HL-60/S4 (cell line): ENCODE measurements around the gene TSLP.

Experiments
- in situ Hi-C: fragments of 300-500 bp; cut with MboI; formaldehyde crosslinking; loops from 2 replicates; pipeline ENCODE4 v1.14.3; 2022; ENCODE audit warnings: low sequenced_read_pairs

TSLP gene

GRCh38 chr5:111071413-111071812 lies at the start of gene TSLP:
TSLP (plus strand) TSS chr5:111071713; CDS start chr5:111071891, 178 bp downstream.
- in situ Hi-C loops = no loop called here

- in situ Hi-C loops = no loop called here
Observed at GRCh38 chr5:111022301-111022700, 49.2 kb upstream of the TSLP start.

DNA sequence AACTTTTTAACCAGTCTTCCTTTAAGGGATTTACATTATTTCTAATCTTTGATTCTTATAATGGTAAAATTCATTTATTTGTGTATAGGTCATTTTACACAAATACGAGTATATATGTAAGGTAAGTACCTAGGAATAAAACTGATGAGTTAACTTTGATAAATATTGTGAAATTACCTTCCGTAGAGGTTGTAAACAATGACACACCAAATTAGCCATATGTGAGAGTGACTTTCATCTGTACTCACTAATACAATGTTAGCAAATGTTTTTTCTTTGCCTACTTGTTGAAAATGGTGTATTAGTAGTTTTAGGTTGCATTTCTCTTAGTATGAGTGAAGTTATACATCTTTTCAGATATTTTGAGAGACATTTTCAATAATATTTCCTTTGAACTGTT lies 42.6 kb upstream of the TSLP start:
- in situ Hi-C loops = no loop called here

- in situ Hi-C loops = no loop called here
Observed at GRCh38 chr5:111043712-111044506, 27.6 kb upstream of the TSLP start.

GRCh38 chr5:111058064-111058463 lies 13.4 kb upstream of the TSLP start:
- in situ Hi-C loops = no loop called here

DNA sequence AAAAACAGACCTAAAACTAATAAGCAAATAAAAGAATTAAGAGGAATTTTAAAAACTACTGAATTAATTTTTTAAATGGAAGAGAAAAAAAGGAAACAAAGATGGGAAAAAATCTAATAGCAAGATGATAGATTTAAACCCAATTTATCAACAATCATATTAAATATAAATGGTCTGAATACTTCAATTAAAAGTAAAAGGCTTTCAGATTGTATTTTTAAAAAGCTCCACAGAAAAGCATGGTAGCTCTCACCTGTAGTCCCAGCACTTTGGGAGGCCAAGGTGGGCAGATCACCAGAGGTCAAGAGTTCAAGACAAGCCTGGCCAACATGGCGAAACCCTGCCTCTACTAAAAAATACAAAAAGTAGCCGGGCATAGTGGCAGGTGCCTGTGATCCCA lies 11.3 kb upstream of the TSLP start:
- in situ Hi-C loops = no loop called here

GRCh38 chr5:111061618-111062017 lies 9.9 kb upstream of the TSLP start:
- in situ Hi-C loops = no loop called here

GRCh38 chr5:111063709-111064322 lies 7.7 kb upstream of the TSLP start:
- in situ Hi-C loops = no loop called here

DNA sequence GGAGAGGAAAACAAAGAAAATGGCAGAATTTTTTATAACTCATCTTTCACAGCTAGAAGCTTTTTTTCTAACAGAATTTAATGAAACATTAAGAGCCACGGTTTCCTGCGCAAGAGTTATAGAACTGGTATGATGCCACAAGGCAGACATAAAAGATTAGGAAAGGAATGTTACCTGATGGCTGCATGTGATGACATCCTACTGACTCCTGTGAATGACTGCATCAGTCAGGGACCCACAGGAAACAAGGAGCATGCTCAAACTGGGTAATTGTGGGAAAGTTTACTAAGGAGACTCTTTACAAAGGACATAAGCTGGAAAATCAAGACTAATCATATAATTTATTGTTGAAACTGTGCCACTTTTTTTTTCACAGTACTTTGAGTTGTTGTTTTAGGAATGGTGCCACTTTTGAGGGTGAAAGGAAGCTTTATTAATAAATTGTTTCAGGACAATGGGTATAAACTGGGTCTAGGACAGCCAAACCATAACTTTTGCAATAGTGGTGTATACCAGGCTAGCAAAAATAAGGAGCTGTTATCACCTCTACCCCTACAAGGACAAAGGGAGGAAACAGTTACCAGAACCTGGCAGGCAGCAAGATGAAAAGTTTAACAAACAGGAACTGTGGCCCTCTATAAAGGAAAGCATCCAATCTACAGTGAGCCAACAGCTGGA lies 5.1 kb upstream of the TSLP start:
- in situ Hi-C loops = no loop called here

GRCh38 chr5:111068213-111068612 lies 3.3 kb upstream of the TSLP start:
- in situ Hi-C loops = no loop called here

DNA sequence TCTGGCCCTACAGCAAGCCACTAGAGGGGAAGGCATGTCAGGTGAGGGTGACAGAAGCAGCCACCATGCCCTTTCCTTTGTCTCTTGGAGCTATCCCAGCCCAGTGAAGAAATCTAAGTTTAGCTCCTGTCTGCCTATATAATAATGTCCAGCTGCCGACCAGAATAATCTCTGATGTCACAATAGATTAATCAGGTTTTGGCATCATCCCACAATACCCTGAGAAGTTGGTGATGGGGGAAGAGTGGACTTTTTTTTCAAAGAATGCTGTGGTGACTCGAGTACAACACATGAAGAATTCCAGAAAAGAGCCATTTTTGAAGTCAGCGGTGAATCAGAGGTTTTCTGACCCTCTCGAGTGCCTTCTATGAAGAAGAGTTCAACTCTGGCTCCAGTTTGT lies 1.7 kb upstream of the TSLP start:
- in situ Hi-C loops = no loop called here

GRCh38 chr5:111070272-111071134 lies 1.0 kb upstream of the TSLP start:
- in situ Hi-C loops = no loop called here

GRCh38 chr5:111072949-111073682 lies 1.6 kb downstream of the TSLP start:
- in situ Hi-C loops = no loop called here

GRCh38 chr5:111074244-111074643 lies 2.7 kb downstream of the TSLP start:
- in situ Hi-C loops = no loop called here

DNA sequence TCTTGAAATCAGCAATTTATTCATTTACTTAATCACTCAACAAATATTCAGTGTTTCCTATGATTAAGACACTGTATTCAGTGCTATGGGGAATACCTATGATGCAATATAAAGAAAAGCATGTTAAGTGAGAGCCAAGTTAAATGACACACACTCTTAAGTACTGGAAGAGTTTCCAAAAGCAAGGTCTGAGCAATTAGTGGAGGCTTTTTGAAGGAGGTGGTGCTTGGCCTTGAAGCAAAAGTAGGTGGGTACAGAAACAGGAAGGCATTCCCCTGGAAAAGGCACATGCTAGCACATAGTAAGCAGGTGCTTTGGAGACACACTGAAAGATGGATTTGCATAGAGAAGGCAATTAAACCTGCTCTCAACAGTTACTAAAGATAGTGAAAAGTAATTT lies 4.0 kb downstream of the TSLP start:
- in situ Hi-C loops = no loop called here

GRCh38 chr5:111076091-111076490 lies 4.6 kb downstream of the TSLP start:
- in situ Hi-C loops = no loop called here

- in situ Hi-C loops = no loop called here
Observed at GRCh38 chr5:111077678-111078077, 6.2 kb downstream of the TSLP start.

- in situ Hi-C loops = no loop called here
Observed at GRCh38 chr5:111079846-111080245, 8.3 kb downstream of the TSLP start.

DNA sequence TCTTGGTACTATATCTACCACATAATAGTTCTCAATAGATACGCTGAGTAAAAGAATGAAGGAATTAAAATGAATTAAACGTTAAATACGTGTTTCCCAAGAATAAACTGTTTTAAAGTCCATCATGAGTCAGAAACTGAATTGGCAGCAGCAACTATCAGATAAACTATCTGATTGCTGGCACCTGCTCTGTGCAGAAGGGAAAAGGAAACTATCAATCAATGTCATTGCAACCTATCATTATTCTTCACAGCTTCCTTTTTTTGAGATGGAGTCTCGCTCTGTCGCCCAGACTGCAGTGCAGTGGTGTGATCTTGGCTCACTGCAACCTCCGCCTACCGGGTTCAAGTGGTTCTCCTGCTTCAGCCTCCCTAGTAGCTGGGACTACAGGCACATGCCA lies 11.8 kb downstream of the TSLP start:
- in situ Hi-C loops = no loop called here

DNA sequence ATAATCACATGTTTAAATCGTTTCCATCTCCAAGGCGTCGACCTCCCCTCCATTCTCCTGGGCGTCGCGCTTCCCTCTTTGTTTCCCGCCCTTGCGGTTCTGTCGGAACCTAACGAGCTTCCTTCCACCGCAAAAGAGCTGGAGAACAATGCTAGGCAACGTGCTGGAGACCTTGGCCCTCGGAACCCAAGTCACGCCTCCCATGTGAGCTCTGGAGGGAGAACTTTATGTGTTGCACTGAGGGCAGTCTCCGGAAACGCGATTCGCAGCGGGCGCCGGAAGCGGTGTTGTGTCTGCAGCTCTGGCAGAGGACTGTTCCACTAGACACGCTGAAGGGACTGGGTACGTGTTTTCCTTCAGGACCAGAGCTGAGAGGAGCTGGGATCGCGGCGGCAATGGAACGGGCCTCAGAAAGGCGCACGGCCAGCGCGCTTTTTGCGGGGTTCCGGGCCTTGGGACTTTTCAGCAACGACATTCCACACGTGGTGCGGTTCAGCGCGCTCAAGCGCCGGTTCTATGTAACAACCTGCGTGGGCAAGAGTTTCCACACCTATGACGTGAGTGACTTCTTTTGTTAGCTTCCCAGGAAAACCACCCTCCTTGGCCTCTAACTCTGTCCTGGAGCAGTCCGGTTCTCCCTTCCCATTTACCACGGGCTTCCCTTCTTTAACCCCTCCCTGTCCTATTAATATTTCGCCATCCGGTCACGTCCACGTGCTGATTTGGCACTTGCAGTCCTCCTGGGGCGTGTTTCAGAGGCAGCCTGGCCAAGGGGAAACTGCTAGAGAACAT lies 20.7 kb downstream of the TSLP start, which contains the start of gene WDR36:
TSS of gene WDR36 (plus strand) at position 287 of the 792 bp plus-strand sequence. CDS start at position 396, 109 bp downstream.
- in situ Hi-C loops = no loop called here
